Stimulated activated naive CD8-positive, alpha-beta T cell treated with anti-CD3 and anti-CD28 coated beads, Interleukin-15, Interleukin-2, amounts not matched to agents 100 U/mL and 50 U/mL, for 24 hours (primary cell): Measurements from ENCODE around the gene FLACC1.
A peak's percentile ranks its signal among the peaks of the same experiment; 100 is the strongest.
"Not testable (repeated sequence)": the region's sequence is repeated elsewhere in the genome, so short reads cannot be mapped to it uniquely, and the experiment has no call there.

ENCODE experiments used
- ATAC-seq: fragments of 150-1000 bp; cut with Tn5 transposase; one replicate; pipeline ENCODE4 v1.10.0; 2021
- DNase-seq: peaks from one replicate; pipeline ENCODE4 v3.0.0; 2021

Gene FLACC1

GRCh38 chr2:201357221-201357620, at the start of gene FLACC1:
Gene FLACC1, minus strand, starts transcription at chr2:201357345. Its CDS starts 5,941 bp downstream, at chr2:201351404.
- no peak for ATAC-seq
- no peak for DNase-seq

GRCh38 chr2:201406077-201406662, 49.0 kb upstream of the FLACC1 start:
- DNase-seq: no peak
- ATAC-seq: no peak

- peak; percentile 63 for ATAC-seq
- no peak for DNase-seq
Observed at GRCh38 chr2:201404699-201405280, 47.6 kb upstream of the FLACC1 start.

- no peak for DNase-seq
- ATAC-seq: no peak
Observed at GRCh38 chr2:201403880-201404279, 46.7 kb upstream of the FLACC1 start.

GRCh38 chr2:201402651-201403562, 45.8 kb upstream of the FLACC1 start:
- no peak for DNase-seq
- no peak for ATAC-seq

- ATAC-seq (no peak), DNase-seq (no peak)
Observed at GRCh38 chr2:201401815-201402214, 44.7 kb upstream of the FLACC1 start.

- no peak for ATAC-seq
- DNase-seq: no peak
Observed at GRCh38 chr2:201396595-201396994, 39.5 kb upstream of the FLACC1 start.

GRCh38 chr2:201383136-201383535, 26.0 kb upstream of the FLACC1 start:
- no peak for ATAC-seq
- DNase-seq: no peak

- ATAC-seq (no peak), DNase-seq (no peak)
Observed at GRCh38 chr2:201378496-201379397, 21.6 kb upstream of the FLACC1 start.

- no peak for ATAC-seq
- DNase-seq: no peak
Observed at GRCh38 chr2:201377218-201377617, 20.1 kb upstream of the FLACC1 start.

- DNase-seq (no peak), ATAC-seq (no peak)
Observed at GRCh38 chr2:201369775-201370174, 12.6 kb upstream of the FLACC1 start.

GRCh38 chr2:201369318-201369717, 12.2 kb upstream of the FLACC1 start:
- not testable (repeated sequence) for ATAC-seq, DNase-seq

GRCh38 chr2:201366146-201366545, 9.0 kb upstream of the FLACC1 start:
- ATAC-seq (no peak), DNase-seq (no peak)

- DNase-seq (no peak), ATAC-seq (peak; percentile 86)
Observed at GRCh38 chr2:201363857-201364560, 6.9 kb upstream of the FLACC1 start.

- ATAC-seq (no peak), DNase-seq (no peak)
Observed at GRCh38 chr2:201362396-201362795, 5.3 kb upstream of the FLACC1 start.

GRCh38 chr2:201361078-201361733, 4.1 kb upstream of the FLACC1 start:
- DNase-seq: no peak
- no peak for ATAC-seq

GRCh38 chr2:201360256-201360655, 3.1 kb upstream of the FLACC1 start:
- ATAC-seq (no peak), DNase-seq (no peak)

GRCh38 chr2:201358684-201359083, 1.5 kb upstream of the FLACC1 start:
- ATAC-seq (peak; percentile 91), DNase-seq (peak; percentile 51)

GRCh38 chr2:201353116-201353515, 4.0 kb downstream of the FLACC1 start:
- no peak for DNase-seq
- no peak for ATAC-seq

- ATAC-seq: no peak
- DNase-seq: no peak
Observed at GRCh38 chr2:201350879-201351278, 6.3 kb downstream of the FLACC1 start.

GRCh38 chr2:201349601-201350000, 7.5 kb downstream of the FLACC1 start:
- ATAC-seq: no peak

More at GRCh38 chr2:201349601-201350000, 7.5 kb downstream of the FLACC1 start:
- DNase-seq: no peak
